Gastroesophageal sphincter (tissue), 3 donors: ENCODE data around the gene KIAA0930.
"Not testable (repeated sequence)": the region's sequence is repeated elsewhere in the genome, so short reads cannot be mapped to it uniquely, and the experiment has no call there.

ENCODE experiments used
- CTCF ChIP-seq, 4 experiments: fragments of 200-600 bp in 2 of 4; fragments of 450-650 bp in 2 of 4; sonication (generic) in 1 of 4; IDR thresholded peaks; one replicate each; pipeline ENCODE4 v1.5.1; 2017 to 2019; ENCODE audit warnings: antibody characterized with exemption in 4 of 4, mild to moderate bottlenecking in 2 of 4, moderate library complexity in 2 of 4
- POLR2A ChIP-seq, 2 donors: fragments of 450-650 bp; IDR thresholded peaks; one replicate each; pipeline ENCODE4 v1.6.1; 2017; ENCODE audit warnings: antibody characterized with exemption in 2 of 2, mild to moderate bottlenecking in 2 of 2, moderate library complexity in 1 of 2
- POLR2AphosphoS5 ChIP-seq: sonication (generic); formaldehyde crosslinking; IDR thresholded peaks from one replicate; pipeline ENCODE4 v1.6.1; 2017; ENCODE audit warnings: antibody characterized with exemption

GRCh38 chr22:45260395-45260759, 19.7 kb upstream of the KIAA0930 start:
- TF ChIP-seq CTCF (IDR thresholded peaks at IDR 0.05); POLR2AphosphoS5; POLR2A (IDR thresholded peaks at IDR 0.05): not testable (repeated sequence)
